Measurements from ENCODE around the gene SSR3. TPM values are rescaled to one million over a fixed set of nuclear protein-coding genes. Genes with fewer than 3 reads are reported as not detected.

SSR3 gene
- total and polyA plus RNA-seq, 2 of the 8 experiments (the other 6 are each of a cell fraction or from before 2014, with no cell fraction given), result 92.7 to 208 TPM

DNA sequence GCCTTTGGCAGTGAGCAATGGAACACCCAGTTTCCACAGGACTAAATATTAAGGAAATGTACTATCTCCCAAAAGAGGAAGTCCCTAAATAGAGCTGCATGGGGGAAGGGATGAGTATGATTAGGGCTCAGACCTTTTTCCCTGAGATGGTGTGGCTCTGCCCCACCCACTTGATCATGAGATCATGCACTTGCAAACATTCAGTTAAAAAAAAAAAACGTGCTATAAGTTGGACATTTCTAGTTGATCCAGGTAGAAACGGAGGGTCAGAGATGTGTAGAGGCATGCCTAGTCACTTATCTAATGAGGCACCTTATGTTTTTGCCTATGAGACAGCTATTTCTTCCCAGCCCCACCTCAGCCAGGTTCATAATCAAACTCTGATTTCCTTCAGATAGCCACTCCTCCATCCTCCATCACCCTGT is 24.5 kb upstream of the SSR3 start:
- H2BK5ac ChIP-seq (ENCODE audit: low read depth, low read length), result no peak overlapping the region
- no peak for DNase-seq (ENCODE audit: low read depth in 1 of 2, low spot score in 2 of 2)
- H3K79me1 ChIP-seq (ENCODE audit: low read depth, low read length), result no peaks in the 10 kb centered on the region
- FAIRE-seq, result no peak
- no peaks in the 10 kb centered on the region for H4K20me1 ChIP-seq (replicated peaks in 1 of 2; ENCODE audit: control insufficient read depth in 1 of 2, insufficient read depth in 2 of 2, low read length in 2 of 2)
- H3K18ac ChIP-seq (ENCODE audit: extremely low read depth, low read length), result no peak overlapping the region
- POLR2A ChIA-PET (ENCODE audit: partially characterized antibody), result no interaction called here
- peaks cover 0 to under 1% (median under 1%) of the 10 kb centered on the region in 4 experiments; a peak in 2 of 7 replicates for H3K4me1 ChIP-seq (replicated peaks in 1 of 4; ENCODE audit: control insufficient read depth in 3 of 4, insufficient read depth in 4 of 4, low read length in 3 of 4)
- no peak overlapping the region for H3K9ac ChIP-seq (replicated peaks in 1 of 4; ENCODE audit: extremely low read depth in 1 of 4, low read depth in 3 of 4, low read length in 3 of 4)
- no peaks in the 10 kb centered on the region for H3K79me2 ChIP-seq (ENCODE audit: control insufficient read depth in 1 of 2, insufficient read depth in 2 of 2, low read length in 2 of 2)
- no peak overlapping the region for H3K4me2 ChIP-seq (ENCODE audit: insufficient read depth in 1 of 2, low read depth in 2 of 2, low read length in 2 of 2)
- no peaks in the 10 kb centered on the region for H3K9me3 ChIP-seq (ENCODE audit: insufficient read depth in 2 of 2, low read depth in 1 of 2, low read length in 1 of 2)
- no peaks in the 10 kb centered on the region for H3K23me2 ChIP-seq (ENCODE audit: low read depth, low read length)
- no peak overlapping the region for H4K8ac ChIP-seq (ENCODE audit: extremely low read depth, insufficient read depth, low read length)
- no peak overlapping the region for H2BK15ac ChIP-seq (ENCODE audit: low read length)
- H3K36me3 ChIP-seq (ENCODE audit: control insufficient read depth in 2 of 4, insufficient read depth in 4 of 4, low read length in 3 of 4), result no peaks in the 10 kb centered on the region
- H3K23ac ChIP-seq (ENCODE audit: insufficient read length), result no peak overlapping the region
- no peak overlapping the region for H3K14ac ChIP-seq (ENCODE audit: insufficient read length)
- no peak overlapping the region for H3K4ac ChIP-seq (replicated peaks; ENCODE audit: insufficient read length, low read depth, low read length)
- WGBS, 2 experiments (ENCODE audit: extremely low coverage in 1 of 2, insufficient coverage in 1 of 2, insufficient read length in 1 of 2, insufficient replicate concordance in 2 of 2, low coverage in 1 of 2, low lambda C conversion rate in 2 of 2, missing lambda C conversion rate in 1 of 2), result 71% methylated on average over 2 of the region's 2 CpGs; no CpG with 5 or more reads in 1 of the 2 experiments
- H4K91ac ChIP-seq (replicated peaks; ENCODE audit: insufficient read length, low read length), result no peak overlapping the region
- no peak overlapping the region for H2BK120ac ChIP-seq (replicated peaks; ENCODE audit: low read depth, low read length)
- H4K5ac ChIP-seq (ENCODE audit: insufficient read length, low read depth, low read length), result no peak overlapping the region
- H2AK5ac ChIP-seq (ENCODE audit: low read depth, low read length), result no peak overlapping the region
- no peaks in the 10 kb centered on the region for H3K27me3 ChIP-seq (replicated peaks in 1 of 4; ENCODE audit: control insufficient read depth in 3 of 4, extremely low read depth in 1 of 4, insufficient read depth in 3 of 4, low read length in 3 of 4)
- CTCF ChIA-PET (ENCODE audit: partially characterized antibody), result no interaction called here
- H3K4me3 ChIP-seq (ENCODE audit: extremely low read depth in 1 of 4, insufficient read depth in 2 of 4, low read depth in 3 of 4, low read length in 4 of 4), result no peak overlapping the region
- H2BK20ac ChIP-seq (ENCODE audit: low read length), result no peak overlapping the region
- no peak overlapping the region for H3K56ac ChIP-seq (replicated peaks; ENCODE audit: insufficient read length, low read depth, low read length)
- H2AFZ ChIP-seq (ENCODE audit: low read length), result no peak overlapping the region
- H2BK12ac ChIP-seq (ENCODE audit: low read depth, low read length), result no peak overlapping the region
- H3K27ac ChIP-seq (ENCODE audit: low read depth, low read length), result no peak overlapping the region
- no peak for TF ChIP-seq CBX5 (IDR thresholded peaks at IDR 0.05; ENCODE audit: low read depth, low read length)
